SH-SY5Y (cell line): ENCODE results near the gene TTLL9.

Experiments used
- GATA2 ChIP-seq: IDR thresholded peaks from 2 replicates; pipeline ENCODE4 v1.6.1; 2011; ENCODE audit warnings: mild to moderate bottlenecking, low read depth, low read length
- GATA3 ChIP-seq: IDR thresholded peaks from 2 replicates; pipeline ENCODE4 v1.6.1; 2011; ENCODE audit warnings: low read depth, mild to moderate bottlenecking, low read length, moderate library complexity

DNA sequence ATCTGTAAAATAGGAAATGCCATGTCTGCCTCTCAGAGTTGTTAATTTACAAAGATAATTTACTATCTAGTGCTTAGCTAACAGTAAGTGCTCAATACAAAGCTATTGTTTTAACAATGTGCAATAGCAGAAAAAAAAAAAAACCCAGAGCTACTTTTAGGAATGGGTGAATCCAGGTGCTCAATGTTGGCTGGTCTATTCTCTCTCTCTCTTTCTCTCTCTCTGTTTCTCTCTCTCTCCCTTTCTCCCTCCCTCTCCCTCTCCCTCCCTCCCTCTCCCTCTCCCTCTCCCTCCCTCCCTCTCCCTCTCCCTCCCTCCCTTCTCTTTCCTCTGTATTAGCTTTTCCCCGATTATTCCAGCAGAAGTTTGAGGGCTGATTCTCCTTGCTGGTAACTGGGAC is 67.4 kb downstream of the TTLL9 start:
- TF ChIP-seq GATA3 (no peak), GATA2 (no peak)
